ENCODE data around the gene SUSD3.

SUSD3 gene

GRCh38 chr9:93030642-93031628 lies 27.6 kb upstream of the SUSD3 start:
- DNase-seq, result no peak

GRCh38 chr9:93031629-93032430 lies 26.7 kb upstream of the SUSD3 start:
- DNase-seq, result no peak

- no peak for DNase-seq
These were observed 26.0 kb upstream of the SUSD3 start for GRCh38 chr9:93032545-93032944.

GRCh38 chr9:93033531-93033930 lies 25.0 kb upstream of the SUSD3 start:
- DNase-seq, result peak; percentile 34

- DNase-seq, result no peak
These were observed 23.3 kb upstream of the SUSD3 start for GRCh38 chr9:93035106-93035660.

GRCh38 chr9:93035821-93036351 lies 22.6 kb upstream of the SUSD3 start:
- DNase-seq, result no peak

- peak; percentile 51 for DNase-seq
These were observed 21.5 kb upstream of the SUSD3 start for GRCh38 chr9:93036887-93037475.

GRCh38 chr9:93037476-93037971 lies 21.0 kb upstream of the SUSD3 start:
- DNase-seq, result no peak

- DNase-seq, result no peak
These were observed 19.6 kb upstream of the SUSD3 start for GRCh38 chr9:93038918-93039317.

- no peak for DNase-seq
These were observed 19.0 kb upstream of the SUSD3 start for GRCh38 chr9:93039456-93039855.

GRCh38 chr9:93039976-93040375 lies 18.5 kb upstream of the SUSD3 start:
- DNase-seq, result no peak

- no peak for DNase-seq
These were observed 18.1 kb upstream of the SUSD3 start for GRCh38 chr9:93040409-93040808.

GRCh38 chr9:93041108-93041802 lies 17.2 kb upstream of the SUSD3 start:
- no peak for DNase-seq

- DNase-seq, result no peak
These were observed 15.4 kb upstream of the SUSD3 start for GRCh38 chr9:93043122-93043521.

- no peak for DNase-seq
These were observed 13.0 kb upstream of the SUSD3 start for GRCh38 chr9:93045521-93045920.

- DNase-seq, result no peak
These were observed 9.7 kb upstream of the SUSD3 start for GRCh38 chr9:93048566-93049448.

GRCh38 chr9:93049491-93049890 lies 9.0 kb upstream of the SUSD3 start:
- no peak for DNase-seq

GRCh38 chr9:93050231-93050630 lies 8.3 kb upstream of the SUSD3 start:
- DNase-seq, result no peak

- DNase-seq, result no peak
These were observed 6.8 kb upstream of the SUSD3 start for GRCh38 chr9:93051680-93052089.

- no peak for DNase-seq
These were observed 5.5 kb upstream of the SUSD3 start for GRCh38 chr9:93052791-93053540.

Data from retina (tissue), 1 donor.